PFSK-1 (cell line): ENCODE measurements around the gene LRCOL1.
A peak's percentile ranks its signal among the peaks of the same experiment; 100 is the strongest.

Experiments used
- FOXP2 ChIP-seq: optimal IDR thresholded peaks from 2 replicates; pipeline ENCODE3; 2011; ENCODE audit warnings: borderline replicate concordance, control low read depth, inconsistent platforms; ENCODE audit not compliant: insufficient read depth; ENCODE audit errors: extremely low read length, extremely low read depth
- POLR2AphosphoS5 ChIP-seq: IDR thresholded peaks from 2 replicates; pipeline ENCODE4 v1.6.1; 2012; ENCODE audit warnings: low read depth, mild to moderate bottlenecking, control low read depth, low read length, moderate library complexity
- REST ChIP-seq, 2 experiments: IDR thresholded peaks; 2 replicates each; pipeline versions ENCODE4 v1.6.1 to v1.8.0; 2011 to 2012; ENCODE audit warnings: low read depth in 2 of 2, low read length in 2 of 2, control low read depth in 1 of 2, inconsistent platforms in 1 of 2, mild to moderate bottlenecking in 1 of 2, moderate library complexity in 1 of 2; ENCODE audit not compliant: insufficient read depth in 1 of 2
- SIN3A ChIP-seq: IDR thresholded peaks from 2 replicates; pipeline ENCODE4 v1.6.1; 2012; ENCODE audit warnings: mild to moderate bottlenecking, low read length, moderate library complexity, borderline replicate concordance; ENCODE audit not compliant: insufficient read depth
- TAF1 ChIP-seq: IDR thresholded peaks from 2 replicates; pipeline ENCODE4 v1.6.1; 2012; ENCODE audit warnings: low read length, control low read depth, borderline replicate concordance; ENCODE audit not compliant: insufficient read depth

The LRCOL1 gene

DNA sequence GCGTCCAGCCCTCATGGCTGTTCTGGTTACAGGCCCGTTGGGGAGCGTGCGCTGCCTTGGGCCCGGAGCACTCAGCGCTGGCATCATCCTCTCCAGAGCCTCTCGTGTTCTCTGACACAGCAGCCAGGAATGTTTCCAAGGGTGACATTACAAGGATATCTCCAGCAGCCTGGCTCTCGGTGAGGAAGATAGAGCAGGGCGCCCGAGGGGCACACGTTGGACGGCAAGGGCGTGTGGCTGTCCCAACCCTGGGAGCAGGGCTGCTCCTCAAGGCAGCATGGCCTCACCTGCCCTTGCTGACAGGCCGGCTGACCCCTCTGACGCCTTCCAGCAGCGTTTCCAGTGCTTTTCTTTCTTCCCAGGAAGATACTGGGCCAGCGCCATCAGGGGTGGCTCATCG, 14.4 kb downstream of the LRCOL1 start:
- no peak for TF ChIP-seq POLR2AphosphoS5
- no peak for TF ChIP-seq FOXP2
- TF ChIP-seq REST (IDR thresholded peaks at IDR 0.05; ENCODE audit: insufficient read depth in 1 of 2, low read depth in 2 of 2, low read length in 2 of 2), result no peak

DNA sequence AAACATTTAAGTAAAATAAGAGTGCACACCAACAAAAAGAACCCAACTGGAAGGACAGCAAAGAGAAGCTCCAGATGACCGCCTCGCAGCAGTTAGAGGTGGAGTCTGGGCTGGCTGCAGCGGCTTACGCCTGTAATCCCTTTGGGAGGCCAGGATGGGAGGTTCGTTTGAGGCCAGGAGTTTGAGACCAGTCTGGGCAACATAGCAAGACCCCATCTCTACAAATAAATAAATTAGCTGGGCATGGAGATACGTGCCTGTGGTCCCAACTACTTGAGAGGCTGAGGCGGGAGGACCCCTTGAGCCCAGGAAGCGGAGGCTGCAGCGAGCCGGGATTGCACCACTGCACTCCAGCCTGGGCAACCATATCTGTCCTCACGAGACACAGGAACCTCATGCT, 15.2 kb downstream of the LRCOL1 start:
- TF ChIP-seq TAF1, result no peak
- TF ChIP-seq REST (IDR thresholded peaks at IDR 0.05; ENCODE audit: insufficient read depth in 1 of 2, low read depth in 2 of 2, low read length in 2 of 2), result no peak
- no peak for TF ChIP-seq FOXP2
- no peak for TF ChIP-seq SIN3A
- TF ChIP-seq POLR2AphosphoS5, result no peak

- peak; percentile 4 for TF ChIP-seq FOXP2
- TF ChIP-seq REST (IDR thresholded peaks at IDR 0.05; ENCODE audit: insufficient read depth in 1 of 2, low read depth in 2 of 2, low read length in 2 of 2), result no peak
- no peak for TF ChIP-seq SIN3A
- TF ChIP-seq POLR2AphosphoS5, result peak; percentile 61; the same call in 1 of the 2 replicates
- peak; percentile 52; the same call in 1 of the 2 replicates for TF ChIP-seq TAF1
These were observed 16.4 kb downstream of the LRCOL1 start for GRCh38 chr12:132593938-132594358.

DNA sequence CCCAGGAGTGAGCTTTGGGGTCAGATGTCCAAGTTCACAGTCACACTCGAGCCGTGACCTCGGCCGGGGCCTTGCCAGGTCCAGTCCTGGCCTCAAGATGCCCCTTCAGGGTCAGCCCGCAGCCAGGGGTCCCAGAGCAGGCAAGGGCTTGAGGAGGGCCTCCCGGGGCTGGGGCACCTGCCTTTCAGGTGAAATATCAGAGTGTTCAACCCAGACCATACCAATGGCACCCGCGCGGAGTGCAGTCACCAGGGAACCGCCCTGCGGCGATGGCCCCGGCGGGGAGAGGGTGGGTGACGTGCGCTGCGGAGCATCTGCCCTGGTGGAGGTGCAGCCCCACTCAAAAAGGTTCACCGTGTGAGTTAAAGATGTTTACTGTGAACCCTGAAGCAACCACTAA, 16.9 kb downstream of the LRCOL1 start:
- TF ChIP-seq FOXP2 (no peak), POLR2AphosphoS5 (no peak)

- TF ChIP-seq POLR2AphosphoS5 (no peak), FOXP2 (no peak), REST (IDR thresholded peaks at IDR 0.05; ENCODE audit: insufficient read depth in 1 of 2, low read depth in 2 of 2, low read length in 2 of 2) (no peak), TAF1 (no peak), SIN3A (no peak)
These were observed 17.3 kb downstream of the LRCOL1 start for GRCh38 chr12:132593071-132593470.
